Glutamatergic neuron (in vitro differentiated cells): ENCODE measurements around the gene SEMA3F. TPM values are rescaled to one million over a fixed set of nuclear protein-coding genes. Genes with fewer than 3 reads are reported as not detected.

ENCODE experiments used
- DNase-seq: peaks from one replicate; pipeline ENCODE4 v3.0.0; 2022
- H3K27ac Mint-ChIP-seq: one replicate; pipeline ENCODE4 v1.8.0; 2020; ENCODE audit warnings: mild to moderate bottlenecking, mixed read lengths, inconsistent platforms; ENCODE audit not compliant: unreplicated experiment
- H3K27me3 Mint-ChIP-seq: one replicate; pipeline ENCODE4 v1.8.0; 2020; ENCODE audit warnings: mild to moderate bottlenecking, moderate library complexity, mixed read lengths, inconsistent platforms; ENCODE audit not compliant: unreplicated experiment
- H3K36me3 Mint-ChIP-seq: one replicate; pipeline ENCODE4 v1.8.0; 2020; ENCODE audit warnings: mild to moderate bottlenecking, mixed read lengths, inconsistent platforms; ENCODE audit not compliant: unreplicated experiment
- H3K4me1 Mint-ChIP-seq: one replicate; pipeline ENCODE4 v1.8.0; 2020; ENCODE audit warnings: mild to moderate bottlenecking, low read depth, mixed read lengths, inconsistent platforms; ENCODE audit not compliant: unreplicated experiment
- H3K4me3 Mint-ChIP-seq: one replicate; pipeline ENCODE4 v1.8.0; 2020; ENCODE audit warnings: mild to moderate bottlenecking, mixed read lengths, inconsistent platforms; ENCODE audit not compliant: unreplicated experiment
- H3K9me3 Mint-ChIP-seq: one replicate; pipeline ENCODE4 v1.8.0; 2020; ENCODE audit warnings: mild to moderate bottlenecking, moderate library complexity, mixed read lengths, inconsistent platforms; ENCODE audit not compliant: unreplicated experiment
- total RNA-seq: library from RNA; stranded (reverse); fragmentation: NEBNext Ultra II Directional; extraction: Animal tissue kit (Norgen Biotek cat#: 25700); gene quantifications from one replicate; pipeline ENCODE4 v1.2.1, GENCODE V29; 2021; ENCODE audit not compliant: unreplicated experiment
- TF ChIP-seq, protein P1 (sequence below): fragments of 200-600 bp; sonication (generic); IDR thresholded peaks from one replicate; pipeline ENCODE4 v1.5.0; 2021; ENCODE audit not compliant: partially characterized antibody, unreplicated experiment

SEMA3F gene
- total RNA-seq, 1 donor from 2014 or later, result 41.2 TPM

DNA sequence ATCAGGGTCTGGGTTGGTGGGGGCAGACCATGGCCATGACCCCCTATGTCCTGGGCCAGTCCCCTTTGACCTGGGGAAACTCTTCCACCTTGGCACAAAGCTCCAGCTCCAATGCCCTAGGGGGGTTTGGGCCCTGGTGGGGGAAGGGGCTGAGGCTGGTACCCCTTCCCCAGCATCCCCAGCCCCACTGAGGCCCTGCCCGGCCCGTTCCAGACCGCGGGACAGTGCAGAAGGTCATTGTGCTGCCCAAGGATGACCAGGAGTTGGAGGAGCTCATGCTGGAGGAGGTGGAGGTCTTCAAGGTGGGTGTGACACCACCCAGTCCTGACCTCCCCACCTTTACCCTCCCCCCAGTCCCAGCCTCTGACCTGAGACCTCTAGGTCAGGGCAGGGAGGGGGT is 30.1 kb downstream of the SEMA3F start:
- peaks cover 10% of the 10 kb centered on the region for H3K27me3 Mint-ChIP-seq
- peaks cover 2% of the 10 kb centered on the region for H3K9me3 Mint-ChIP-seq
- H3K4me3 Mint-ChIP-seq, result no peak overlapping the region
- DNase-seq, result no peak
- TF ChIP-seq, protein P1, sequence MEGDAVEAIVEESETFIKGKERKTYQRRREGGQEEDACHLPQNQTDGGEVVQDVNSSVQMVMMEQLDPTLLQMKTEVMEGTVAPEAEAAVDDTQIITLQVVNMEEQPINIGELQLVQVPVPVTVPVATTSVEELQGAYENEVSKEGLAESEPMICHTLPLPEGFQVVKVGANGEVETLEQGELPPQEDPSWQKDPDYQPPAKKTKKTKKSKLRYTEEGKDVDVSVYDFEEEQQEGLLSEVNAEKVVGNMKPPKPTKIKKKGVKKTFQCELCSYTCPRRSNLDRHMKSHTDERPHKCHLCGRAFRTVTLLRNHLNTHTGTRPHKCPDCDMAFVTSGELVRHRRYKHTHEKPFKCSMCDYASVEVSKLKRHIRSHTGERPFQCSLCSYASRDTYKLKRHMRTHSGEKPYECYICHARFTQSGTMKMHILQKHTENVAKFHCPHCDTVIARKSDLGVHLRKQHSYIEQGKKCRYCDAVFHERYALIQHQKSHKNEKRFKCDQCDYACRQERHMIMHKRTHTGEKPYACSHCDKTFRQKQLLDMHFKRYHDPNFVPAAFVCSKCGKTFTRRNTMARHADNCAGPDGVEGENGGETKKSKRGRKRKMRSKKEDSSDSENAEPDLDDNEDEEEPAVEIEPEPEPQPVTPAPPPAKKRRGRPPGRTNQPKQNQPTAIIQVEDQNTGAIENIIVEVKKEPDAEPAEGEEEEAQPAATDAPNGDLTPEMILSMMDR, result no peak
- peaks cover 2% of the 10 kb centered on the region for H3K4me1 Mint-ChIP-seq
- H3K36me3 Mint-ChIP-seq, result no peaks in the 10 kb centered on the region
- no peak overlapping the region for H3K27ac Mint-ChIP-seq

- no peak for DNase-seq
- Mint-ChIP-seq H3K36me3 (no peaks in the 10 kb centered on the region), H3K27me3 (peaks cover 10% of the 10 kb centered on the region), H3K4me1 (peaks cover 2% of the 10 kb centered on the region), H3K4me3 (no peak overlapping the region), H3K27ac (no peak overlapping the region), H3K9me3 (peaks cover 2% of the 10 kb centered on the region)
- TF ChIP-seq, protein P1, result no peak
Measured at GRCh38 chr3:50186096-50186495, 31.0 kb downstream of the SEMA3F start.

DNA sequence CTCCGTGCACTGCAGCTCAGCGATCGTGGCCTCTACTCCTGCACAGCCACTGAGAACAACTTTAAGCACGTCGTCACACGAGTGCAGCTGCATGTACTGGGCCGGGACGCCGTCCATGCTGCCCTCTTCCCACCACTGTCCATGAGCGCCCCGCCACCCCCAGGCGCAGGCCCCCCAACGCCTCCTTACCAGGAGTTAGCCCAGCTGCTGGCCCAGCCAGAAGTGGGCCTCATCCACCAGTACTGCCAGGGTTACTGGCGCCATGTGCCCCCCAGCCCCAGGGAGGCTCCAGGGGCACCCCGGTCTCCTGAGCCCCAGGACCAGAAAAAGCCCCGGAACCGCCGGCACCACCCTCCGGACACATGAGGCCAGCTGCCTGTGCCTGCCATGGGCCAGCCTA is 32.6 kb downstream of the SEMA3F start:
- no peaks in the 10 kb centered on the region for H3K9me3 Mint-ChIP-seq
- TF ChIP-seq, protein P1, result no peak
- no peaks in the 10 kb centered on the region for H3K36me3 Mint-ChIP-seq
- peaks cover 7% of the 10 kb centered on the region for H3K27me3 Mint-ChIP-seq
- H3K27ac Mint-ChIP-seq, result no peak overlapping the region
- H3K4me1 Mint-ChIP-seq, result peaks cover 2% of the 10 kb centered on the region
- no peak overlapping the region for H3K4me3 Mint-ChIP-seq
- DNase-seq, result no peak

DNA sequence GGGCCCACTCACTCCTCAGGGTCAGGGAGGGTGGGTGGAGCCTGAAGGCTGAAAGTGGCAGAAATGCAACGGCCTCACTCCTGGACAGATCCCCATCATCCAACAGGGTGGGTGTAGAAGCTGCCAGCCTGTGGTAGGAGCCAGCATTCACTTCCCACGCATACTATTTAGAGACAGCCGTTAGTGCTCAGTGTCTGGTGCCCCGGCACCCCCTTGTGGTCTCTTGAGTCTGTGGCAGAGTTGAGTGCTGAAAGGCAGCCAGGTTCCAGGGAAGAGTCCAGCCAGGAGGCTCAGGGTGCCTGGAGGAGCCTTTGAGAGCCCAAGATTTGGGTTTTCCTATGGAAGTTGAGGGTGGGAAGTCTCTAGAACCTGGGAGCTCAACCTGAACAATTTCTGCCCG is 34.1 kb downstream of the SEMA3F start:
- TF ChIP-seq, protein P1, result peak; percentile 67
- peak; percentile 81 for DNase-seq
- Mint-ChIP-seq H3K9me3 (no peaks in the 10 kb centered on the region), H3K4me3 (no peak overlapping the region), H3K27ac (no peak overlapping the region), H3K27me3 (peaks cover 1% of the 10 kb centered on the region), H3K4me1 (no peaks in the 10 kb centered on the region), H3K36me3 (no peaks in the 10 kb centered on the region)

GRCh38 chr3:50189989-50190388 is 34.9 kb downstream of the SEMA3F start:
- DNase-seq, result no peak
- TF ChIP-seq, protein P1, result no peak
- Mint-ChIP-seq H3K9me3 (no peaks in the 10 kb centered on the region), H3K36me3 (no peaks in the 10 kb centered on the region), H3K4me1 (no peaks in the 10 kb centered on the region), H3K4me3 (no peak overlapping the region), H3K27me3 (peaks cover 1% of the 10 kb centered on the region), H3K27ac (no peak overlapping the region)
